Measurements from ENCODE around the gene ST7.

DNA sequence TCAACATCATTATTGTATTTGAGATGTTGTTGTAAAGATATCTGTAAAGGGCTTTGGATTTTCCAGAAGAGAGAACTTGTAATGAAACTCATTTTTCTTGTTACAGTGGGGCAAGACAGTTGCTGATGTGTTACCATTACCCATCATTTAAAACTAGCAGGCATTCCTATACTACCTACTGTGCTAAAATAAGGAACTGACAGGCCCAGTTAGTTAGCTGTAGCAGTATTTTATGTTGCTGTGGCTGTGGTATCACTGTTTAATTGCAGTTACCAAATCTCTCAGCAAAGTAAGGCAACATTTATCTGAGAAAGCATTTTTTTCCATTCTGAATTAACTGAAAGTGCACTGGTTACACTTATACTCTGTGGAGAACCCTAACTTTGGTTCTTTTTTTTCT lies 9.9 kb downstream of the ST7 start:
- TF ChIP-seq, protein P1, sequence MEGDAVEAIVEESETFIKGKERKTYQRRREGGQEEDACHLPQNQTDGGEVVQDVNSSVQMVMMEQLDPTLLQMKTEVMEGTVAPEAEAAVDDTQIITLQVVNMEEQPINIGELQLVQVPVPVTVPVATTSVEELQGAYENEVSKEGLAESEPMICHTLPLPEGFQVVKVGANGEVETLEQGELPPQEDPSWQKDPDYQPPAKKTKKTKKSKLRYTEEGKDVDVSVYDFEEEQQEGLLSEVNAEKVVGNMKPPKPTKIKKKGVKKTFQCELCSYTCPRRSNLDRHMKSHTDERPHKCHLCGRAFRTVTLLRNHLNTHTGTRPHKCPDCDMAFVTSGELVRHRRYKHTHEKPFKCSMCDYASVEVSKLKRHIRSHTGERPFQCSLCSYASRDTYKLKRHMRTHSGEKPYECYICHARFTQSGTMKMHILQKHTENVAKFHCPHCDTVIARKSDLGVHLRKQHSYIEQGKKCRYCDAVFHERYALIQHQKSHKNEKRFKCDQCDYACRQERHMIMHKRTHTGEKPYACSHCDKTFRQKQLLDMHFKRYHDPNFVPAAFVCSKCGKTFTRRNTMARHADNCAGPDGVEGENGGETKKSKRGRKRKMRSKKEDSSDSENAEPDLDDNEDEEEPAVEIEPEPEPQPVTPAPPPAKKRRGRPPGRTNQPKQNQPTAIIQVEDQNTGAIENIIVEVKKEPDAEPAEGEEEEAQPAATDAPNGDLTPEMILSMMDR (IDR thresholded peaks at IDR 0.05) = no peak
- TF ChIP-seq ELF4 (CRISPR knock-in tag; IDR thresholded peaks at IDR 0.05; ENCODE audit: low read depth) (no peak), TCF7 (CRISPR knock-in tag; IDR thresholded peaks at IDR 0.05; ENCODE audit: low read depth) (no peak), ZNF416 (CRISPR knock-in tag; IDR thresholded peaks at IDR 0.05) (no peak), SP1 (CRISPR knock-in tag; conservative IDR thresholded peaks at IDR 0.05) (no peak), NR3C1 (CRISPR knock-in tag; conservative IDR thresholded peaks at IDR 0.05; ENCODE audit: low read depth) (no peak)
- TF ChIP-seq, protein P2, sequence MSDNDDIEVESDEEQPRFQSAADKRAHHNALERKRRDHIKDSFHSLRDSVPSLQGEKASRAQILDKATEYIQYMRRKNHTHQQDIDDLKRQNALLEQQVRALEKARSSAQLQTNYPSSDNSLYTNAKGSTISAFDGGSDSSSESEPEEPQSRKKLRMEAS (CRISPR knock-in tag; IDR thresholded peaks at IDR 0.05) = no peak
- TF ChIP-seq, protein P3, sequence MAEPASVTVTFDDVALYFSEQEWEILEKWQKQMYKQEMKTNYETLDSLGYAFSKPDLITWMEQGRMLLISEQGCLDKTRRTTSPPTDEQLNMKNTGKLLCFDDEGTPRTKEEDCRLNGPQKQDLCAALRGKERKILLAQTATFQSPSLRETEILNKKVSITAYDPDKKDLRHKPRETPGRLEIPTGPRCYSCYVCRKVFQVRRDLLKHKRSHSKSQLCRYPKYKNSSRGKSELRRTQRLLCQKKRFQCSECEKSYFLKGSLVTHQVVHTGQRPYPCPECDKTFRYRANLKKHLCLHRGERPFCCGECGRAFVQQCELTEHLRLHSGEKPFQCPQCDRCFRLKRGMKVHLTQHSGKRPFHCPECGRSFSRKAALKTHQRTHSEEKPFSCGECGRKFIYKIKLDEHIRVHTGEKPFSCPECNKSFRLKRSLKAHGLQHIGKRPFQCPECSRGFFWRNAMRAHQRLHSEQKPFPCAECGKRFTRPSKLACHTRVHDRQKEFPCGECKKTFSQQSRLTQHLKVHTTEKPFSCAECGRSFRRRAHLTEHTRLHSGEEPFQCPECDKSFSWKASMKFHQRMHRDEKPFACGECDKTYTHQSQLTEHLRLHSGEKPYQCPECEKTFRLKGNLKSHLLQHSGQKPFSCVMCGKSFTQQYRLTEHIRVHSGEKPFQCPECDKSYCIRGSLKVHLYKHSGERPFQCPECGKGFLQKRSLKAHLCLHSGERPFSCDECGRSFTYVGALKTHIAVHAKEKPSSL (CRISPR knock-in tag; conservative IDR thresholded peaks at IDR 0.05) = no peak
- TF ChIP-seq, protein P4, sequence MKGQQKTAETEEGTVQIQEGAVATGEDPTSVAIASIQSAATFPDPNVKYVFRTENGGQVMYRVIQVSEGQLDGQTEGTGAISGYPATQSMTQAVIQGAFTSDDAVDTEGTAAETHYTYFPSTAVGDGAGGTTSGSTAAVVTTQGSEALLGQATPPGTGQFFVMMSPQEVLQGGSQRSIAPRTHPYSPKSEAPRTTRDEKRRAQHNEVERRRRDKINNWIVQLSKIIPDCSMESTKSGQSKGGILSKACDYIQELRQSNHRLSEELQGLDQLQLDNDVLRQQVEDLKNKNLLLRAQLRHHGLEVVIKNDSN (CRISPR knock-in tag; IDR thresholded peaks at IDR 0.05) = no peak

Data from WTC11 (cell line).